GM21786 (cell line): ENCODE results near the gene GPRC6A.

Experiments used
- ATAC-seq: cut with Tn5 transposase; IDR thresholded peaks from one replicate; pipeline ENCODE4 v1.9.1; 2021; ENCODE audit not compliant: unreplicated experiment

GPRC6A gene

DNA sequence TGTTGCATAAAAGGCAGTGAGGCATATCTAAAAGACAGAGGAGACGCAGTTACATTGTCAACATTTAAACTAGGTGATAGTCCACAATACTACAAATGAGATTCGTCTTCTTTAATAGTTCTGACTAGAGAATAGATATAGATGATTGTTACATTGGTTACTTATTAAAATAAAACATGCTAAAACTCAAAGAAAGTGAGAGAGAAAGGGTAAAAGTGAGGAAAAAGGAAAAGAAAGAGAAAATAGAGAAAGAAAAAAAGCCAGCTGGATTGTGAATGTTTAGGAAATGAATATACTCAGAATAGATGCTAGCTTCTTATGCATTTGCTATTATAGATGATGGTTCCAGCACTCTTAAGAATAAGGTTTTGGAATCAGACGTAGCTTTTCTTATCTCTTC, 35.7 kb downstream of the GPRC6A start:
- no peak for ATAC-seq

DNA sequence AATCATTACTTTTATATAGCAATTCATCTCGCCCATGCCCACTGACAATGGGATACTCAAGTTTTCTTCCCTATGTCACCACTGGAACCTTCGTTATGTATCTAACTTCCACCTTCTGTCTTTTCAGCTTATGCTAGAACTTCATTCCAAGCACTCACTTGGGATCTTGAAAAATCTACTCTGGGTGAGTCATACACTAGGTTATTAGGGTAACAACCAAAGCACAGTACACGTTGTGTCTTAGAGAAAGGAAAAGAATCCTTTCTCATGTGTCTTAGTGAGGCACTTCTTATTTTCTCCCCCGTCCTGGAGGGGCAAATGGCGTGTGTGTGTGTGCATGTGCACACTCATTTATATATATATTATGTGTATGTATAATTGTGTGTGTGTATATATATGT, 45.0 kb downstream of the GPRC6A start:
- no peak for ATAC-seq

DNA sequence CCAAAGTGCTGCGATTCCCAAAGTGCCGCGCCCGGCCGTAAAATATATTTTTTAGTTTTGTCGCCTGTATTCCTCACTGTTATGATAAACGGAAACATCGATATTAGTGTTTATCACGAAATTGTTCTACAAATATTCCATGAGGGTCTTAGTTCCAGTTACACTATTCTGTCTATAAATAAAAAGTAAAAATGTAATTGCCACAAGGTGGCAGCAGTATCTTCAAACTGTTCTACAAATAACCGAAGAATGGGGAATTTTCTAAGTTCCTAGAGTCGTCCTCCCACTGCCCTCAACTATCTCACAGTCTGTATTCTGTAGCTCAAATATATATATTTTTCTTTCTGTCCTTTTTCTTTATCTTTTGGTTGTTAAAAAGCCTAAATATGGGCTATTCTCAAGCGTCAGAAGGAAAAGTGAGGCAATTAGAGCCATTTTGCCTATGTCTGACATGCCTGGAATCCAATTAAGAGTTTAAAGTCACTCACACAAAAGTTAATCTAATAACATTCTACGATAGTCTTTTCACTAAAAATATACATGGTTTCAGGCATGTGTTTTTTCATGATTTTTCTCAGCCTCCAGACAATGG, 49.2 kb downstream of the GPRC6A start:
- ATAC-seq: no peak

DNA sequence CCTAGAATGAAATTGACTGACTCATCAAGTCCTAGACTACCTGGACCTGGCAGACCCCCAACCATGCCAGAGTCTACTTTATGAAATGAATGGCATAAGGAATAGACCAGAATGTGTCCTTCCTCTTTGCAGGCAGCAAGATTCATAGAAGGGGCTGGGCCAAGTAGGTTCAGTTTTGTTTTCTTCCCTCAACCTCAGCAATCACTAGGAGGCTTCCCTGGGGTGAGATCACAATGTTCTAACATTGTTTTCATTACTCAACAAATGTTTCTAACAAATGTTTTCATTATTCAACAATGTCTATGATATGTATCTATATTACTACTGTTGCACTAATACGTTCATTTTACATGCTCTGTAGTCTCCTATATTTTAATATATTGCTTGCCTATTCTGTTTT, 55.0 kb downstream of the GPRC6A start:
- ATAC-seq: no peak

DNA sequence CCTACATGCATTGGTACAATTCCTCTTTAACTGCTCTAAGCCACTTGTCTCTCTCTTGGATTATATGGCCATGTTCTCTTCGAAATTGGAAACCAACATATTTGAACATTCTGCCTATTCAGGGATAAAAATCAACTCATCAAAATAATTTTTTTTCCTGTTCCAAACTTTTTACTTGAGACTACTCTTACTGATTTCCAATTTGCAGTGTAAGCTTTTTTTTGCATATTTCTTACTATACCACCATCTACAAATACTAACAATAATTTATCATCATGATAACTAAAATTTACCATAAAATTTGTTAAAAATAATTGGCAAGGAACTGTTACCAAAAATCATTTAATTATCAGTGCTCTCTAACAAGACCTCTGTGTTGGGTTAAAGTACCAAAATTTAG, 56.4 kb downstream of the GPRC6A start:
- no peak for ATAC-seq

GRCh38 chr6:116767715-116768114, 61.2 kb downstream of the GPRC6A start:
- no peak for ATAC-seq

DNA sequence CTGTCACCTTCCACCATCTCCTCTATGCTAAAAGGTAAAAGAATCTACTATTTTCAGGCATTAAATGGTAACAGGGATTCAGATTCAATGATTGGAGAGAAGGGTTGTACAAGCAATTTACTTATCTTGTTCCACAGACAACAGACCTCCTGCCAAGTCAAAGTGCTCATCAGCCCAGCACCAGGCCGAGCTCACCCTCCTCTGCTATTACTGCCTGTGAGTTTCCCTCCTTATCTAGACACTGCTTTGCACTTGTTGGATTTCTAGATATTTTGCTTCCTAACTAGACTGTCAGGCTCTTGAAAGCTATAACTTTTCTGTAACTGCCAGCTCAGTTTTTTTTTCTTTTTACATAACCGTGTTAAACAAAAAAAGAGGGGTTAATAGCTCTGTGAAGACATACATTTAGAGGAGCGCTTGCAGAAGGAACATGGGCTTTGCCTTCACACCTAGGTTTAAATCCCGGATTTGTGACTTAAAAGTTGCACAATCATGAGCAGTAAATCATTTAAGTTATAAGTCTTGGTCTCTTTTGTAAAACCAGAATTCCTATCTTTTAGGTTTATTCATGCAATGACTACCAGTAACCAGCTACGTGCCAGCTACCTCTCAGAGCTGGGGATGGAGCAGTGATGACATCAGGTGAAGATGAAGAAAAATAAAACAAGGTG, 62.2 kb downstream of the GPRC6A start:
- ATAC-seq: no peak

DNA sequence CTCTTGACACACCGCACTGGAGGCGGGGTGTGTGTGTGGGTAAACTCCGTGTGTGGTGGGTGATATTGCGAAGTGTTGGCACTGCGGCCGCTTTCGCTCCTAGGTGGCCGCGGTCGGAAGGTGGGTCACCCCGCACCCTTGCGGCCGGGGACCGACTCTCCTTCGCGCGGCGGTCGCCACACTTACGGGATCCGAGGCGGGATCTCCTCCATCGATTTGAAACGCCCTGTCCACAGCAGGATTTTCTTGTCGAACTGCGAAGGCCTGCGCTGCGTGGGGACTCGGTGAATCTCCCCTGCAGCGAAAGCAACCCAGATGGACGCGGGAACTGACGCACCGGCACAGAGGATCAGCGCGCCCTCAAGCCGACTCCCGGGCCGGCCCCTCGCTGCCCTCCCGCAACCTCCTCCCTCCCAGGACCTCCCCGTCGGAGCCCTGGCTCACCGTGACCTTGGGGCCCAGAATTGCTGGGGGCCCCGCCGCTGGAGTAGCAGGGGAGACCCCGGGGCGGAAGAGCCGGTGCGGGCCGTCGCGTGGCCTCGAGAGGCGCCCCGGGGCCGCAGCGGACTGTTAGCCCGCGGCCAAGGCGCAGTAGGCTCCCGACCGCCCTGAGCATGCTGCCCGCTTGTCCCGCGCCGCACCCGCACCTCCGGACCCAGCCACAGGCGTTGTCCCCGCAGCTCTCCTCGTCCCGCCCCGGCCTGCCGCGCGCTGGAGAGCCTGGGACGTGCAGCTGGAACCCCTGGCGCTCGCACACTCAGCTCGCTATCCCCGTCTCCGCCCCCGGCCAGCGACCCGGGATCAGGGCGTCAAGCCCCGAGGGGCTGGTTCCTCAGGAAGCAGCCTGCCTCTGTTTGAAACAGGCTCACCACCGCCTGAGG, 63.7 kb downstream of the GPRC6A start, which contains the start of gene FAM162B:
TSS of gene FAM162B (minus strand) at position 759 of the 881 bp plus-strand sequence. CDS start at position 616, 143 bp downstream.
- ATAC-seq: no peak

DNA sequence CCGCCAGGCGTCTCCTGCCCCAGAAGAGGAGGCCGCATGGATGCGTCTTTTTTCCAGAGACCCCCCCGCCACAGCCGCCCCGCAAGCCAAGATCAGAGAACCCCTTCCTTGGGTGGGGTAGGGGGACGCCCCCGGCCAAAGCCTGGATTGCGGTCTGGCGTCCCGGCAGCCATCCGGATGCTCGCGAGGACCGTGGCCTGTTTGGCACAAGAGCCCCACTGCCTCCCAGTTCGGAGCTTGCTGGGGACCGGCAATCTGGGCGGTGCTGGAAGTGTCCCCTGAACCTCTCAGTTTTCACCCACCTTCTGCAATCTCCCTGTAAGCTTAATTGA, 64.3 kb downstream of the GPRC6A start:
- no peak for ATAC-seq

GRCh38 chr6:116763906-116764628, 64.8 kb downstream of the GPRC6A start:
- ATAC-seq: no peak

DNA sequence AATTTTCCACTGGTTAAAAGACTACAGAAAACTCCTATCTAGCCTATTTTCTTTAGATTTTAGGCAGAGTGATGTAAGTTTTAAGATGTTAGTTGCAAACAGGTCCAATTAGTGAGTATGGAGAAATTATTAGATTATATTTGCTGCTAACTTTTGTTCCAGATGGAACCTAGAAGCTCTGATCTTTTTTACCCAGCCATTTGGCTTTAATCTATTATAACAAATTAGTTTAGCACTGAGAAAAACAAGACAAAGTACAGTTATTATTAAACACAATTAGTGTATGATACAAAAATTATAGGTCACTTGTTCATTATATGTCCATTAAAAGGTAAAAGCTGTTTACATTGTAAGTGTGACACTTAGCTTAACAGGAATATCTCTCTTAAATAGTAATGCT, 65.8 kb downstream of the GPRC6A start:
- ATAC-seq: no peak

GRCh38 chr6:116762235-116762634, 66.6 kb downstream of the GPRC6A start:
- ATAC-seq: no peak

DNA sequence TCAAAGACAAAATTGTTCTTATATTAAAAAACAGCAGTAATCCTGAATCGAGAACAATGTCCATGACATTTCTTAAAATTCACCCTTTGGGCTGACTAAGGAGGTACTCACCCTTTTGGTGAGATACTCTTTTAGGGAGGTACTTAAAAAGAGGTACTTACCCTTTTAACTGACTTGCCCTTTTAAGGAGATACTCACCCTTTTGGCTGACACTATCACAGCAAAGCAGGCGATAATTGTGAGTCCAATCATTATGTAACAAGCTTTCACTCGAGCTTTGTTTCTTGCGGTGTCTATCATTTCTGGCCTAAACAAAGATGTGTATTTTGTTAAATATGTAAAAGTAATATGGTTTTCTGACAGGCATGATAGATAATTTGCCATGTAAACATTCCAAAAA, 67.1 kb downstream of the GPRC6A start:
- no peak for ATAC-seq

DNA sequence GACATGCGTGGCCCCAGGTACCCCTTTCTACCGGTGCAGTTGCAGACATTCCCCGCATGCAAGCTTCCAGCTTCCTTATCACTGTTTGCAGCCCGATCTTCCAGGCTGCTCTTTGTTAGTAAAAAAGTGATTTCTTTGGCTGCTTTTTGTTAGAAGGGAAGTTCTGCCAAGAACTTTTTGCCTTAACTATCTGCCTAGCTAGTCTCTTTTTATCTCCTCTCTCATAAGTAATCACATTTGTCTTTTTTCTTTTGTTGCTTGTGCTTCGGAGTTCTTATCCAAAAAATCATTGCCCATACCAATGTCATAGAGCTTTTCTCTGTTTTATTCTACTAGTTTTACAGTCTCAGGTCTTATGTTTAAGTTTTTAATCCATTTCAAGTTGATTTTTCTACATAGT, 83.7 kb downstream of the GPRC6A start:
- ATAC-seq: no peak
